HG02642 (cell line): ENCODE measurements around the gene LAMC2.
A peak's percentile ranks its signal among the peaks of the same experiment; 100 is the strongest.

Experiments used
- ATAC-seq: cut with Tn5 transposase; IDR thresholded peaks from one replicate; pipeline ENCODE4 v1.9.1; 2021; ENCODE audit warnings: mild to moderate bottlenecking; ENCODE audit not compliant: unreplicated experiment, poor library complexity

LAMC2 gene

DNA sequence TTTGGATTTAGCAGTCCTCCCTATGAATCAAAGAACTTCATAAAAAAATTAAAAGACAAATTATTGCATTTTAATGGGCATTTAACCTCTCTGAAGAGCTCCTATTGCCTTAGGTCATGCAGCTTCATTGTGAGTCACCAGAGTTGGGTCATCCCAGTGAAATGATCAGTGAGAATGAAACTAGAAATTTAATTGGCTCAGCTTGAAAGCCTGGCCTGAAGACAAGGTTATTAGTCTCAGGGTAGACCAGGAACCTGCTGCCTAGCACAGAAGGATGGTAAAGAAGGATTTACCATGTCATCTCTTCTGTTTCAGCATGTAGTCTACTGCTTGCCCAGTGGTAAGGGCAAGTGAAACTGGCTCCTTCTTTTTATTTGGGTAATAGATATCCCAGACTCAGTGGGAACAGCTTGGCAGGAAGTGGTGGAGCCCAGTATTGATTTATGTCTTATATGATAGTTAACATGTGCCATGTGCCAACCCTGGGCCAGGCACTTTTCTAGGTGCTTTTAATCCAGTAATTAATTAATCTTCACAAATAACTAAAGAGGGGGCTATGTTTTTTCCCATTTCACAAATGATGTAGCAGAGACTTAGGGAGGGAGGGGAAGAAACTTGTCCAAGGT lies 23.6 kb downstream of the LAMC2 start:
- ATAC-seq: peak; percentile 43

- no peak for ATAC-seq
Measured at GRCh38 chr1:183210681-183211080, 24.6 kb downstream of the LAMC2 start.

- no peak for ATAC-seq
Measured at GRCh38 chr1:183212870-183213269, 26.8 kb downstream of the LAMC2 start.

DNA sequence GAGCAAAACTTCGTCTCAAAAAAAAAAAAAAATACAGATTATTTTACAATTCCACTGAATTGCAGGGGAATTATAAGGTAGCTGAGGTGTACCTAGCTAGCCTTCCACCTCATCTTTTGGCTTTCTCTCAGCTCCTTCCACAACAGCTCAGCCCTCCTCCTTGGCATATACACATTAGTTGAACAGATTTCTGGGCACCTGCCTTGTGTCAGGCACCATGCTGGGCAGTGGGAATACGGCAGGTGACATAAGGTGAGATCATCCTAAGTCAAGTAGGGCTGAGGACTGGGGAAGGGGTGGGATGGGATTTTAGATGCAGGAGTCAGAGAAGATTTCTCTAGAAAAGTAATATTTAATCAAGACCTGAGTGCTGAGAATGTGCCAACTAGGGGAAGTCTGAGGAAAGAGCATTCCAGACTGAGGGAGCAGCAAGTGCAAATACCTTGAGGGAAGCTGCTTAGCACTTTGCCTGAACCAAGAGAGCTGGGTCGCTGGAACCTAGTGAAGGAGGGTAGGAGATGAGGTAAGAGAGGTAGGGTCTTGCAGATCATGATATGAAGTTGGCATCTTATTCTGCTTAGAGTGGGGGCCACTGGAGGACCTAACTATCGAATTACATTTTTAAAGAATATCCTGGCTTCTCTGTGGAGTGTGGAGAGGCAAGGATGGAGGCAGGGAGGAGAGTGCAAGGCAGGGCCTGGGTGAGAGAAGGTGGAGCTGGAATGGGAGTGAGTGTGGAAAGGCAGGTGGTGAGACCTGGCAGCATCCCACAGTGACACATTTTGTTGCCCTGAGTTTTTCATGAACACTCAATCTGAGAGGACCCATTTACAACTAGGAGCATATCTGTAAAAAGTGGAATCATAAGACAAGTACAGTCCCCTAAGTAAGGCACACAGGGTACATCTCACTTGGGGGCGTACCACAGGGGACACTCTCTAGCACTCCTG lies 28.2 kb downstream of the LAMC2 start:
- ATAC-seq: no peak

- ATAC-seq: no peak
Measured at GRCh38 chr1:183215076-183215720, 29.1 kb downstream of the LAMC2 start.

GRCh38 chr1:183215936-183216335 lies 29.9 kb downstream of the LAMC2 start:
- no peak for ATAC-seq

- no peak for ATAC-seq
Measured at GRCh38 chr1:183218027-183218618, 32.1 kb downstream of the LAMC2 start.

- ATAC-seq: no peak
Measured at GRCh38 chr1:183218971-183219615, 33.0 kb downstream of the LAMC2 start.

GRCh38 chr1:183219616-183220009 lies 33.5 kb downstream of the LAMC2 start:
- ATAC-seq: no peak

DNA sequence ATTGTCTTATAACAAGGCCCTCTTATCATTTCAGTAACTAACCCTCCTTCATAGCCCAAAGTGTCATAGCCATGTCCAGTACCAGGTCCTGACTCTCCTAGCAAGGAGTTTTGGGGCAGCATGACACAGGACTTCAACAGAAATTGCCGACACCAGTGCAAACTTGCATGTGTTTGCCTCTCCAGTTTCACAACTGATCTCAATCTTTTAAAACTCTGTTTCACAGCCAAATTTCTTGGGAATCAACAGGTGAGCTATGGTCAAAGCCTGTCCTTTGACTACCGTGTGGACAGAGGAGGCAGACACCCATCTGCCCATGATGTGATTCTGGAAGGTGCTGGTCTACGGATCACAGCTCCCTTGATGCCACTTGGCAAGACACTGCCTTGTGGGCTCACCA lies 36.8 kb downstream of the LAMC2 start:
- ATAC-seq: no peak

DNA sequence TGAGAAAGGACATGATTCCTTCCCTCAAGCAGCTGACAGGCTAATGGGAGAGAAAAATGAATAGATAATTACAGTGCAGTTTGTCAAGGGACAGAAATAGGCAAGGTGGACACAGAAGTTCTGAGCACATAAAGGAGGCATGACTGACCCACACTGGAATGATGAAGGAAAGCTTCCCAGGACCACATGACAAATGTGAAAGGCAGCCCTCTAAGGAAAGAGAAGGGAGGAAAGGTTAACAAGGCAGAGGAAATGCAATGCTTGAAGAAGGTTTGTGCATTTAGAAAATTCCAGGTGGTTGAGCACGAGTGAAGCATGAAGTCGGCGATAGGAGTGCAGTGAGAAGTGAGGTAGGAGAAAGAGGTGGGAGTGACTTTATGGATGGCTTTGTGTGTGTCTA lies 37.4 kb downstream of the LAMC2 start:
- ATAC-seq: no peak

GRCh38 chr1:183226361-183226760 lies 40.3 kb downstream of the LAMC2 start:
- no peak for ATAC-seq

GRCh38 chr1:183226963-183227362 lies 40.9 kb downstream of the LAMC2 start:
- no peak for ATAC-seq

DNA sequence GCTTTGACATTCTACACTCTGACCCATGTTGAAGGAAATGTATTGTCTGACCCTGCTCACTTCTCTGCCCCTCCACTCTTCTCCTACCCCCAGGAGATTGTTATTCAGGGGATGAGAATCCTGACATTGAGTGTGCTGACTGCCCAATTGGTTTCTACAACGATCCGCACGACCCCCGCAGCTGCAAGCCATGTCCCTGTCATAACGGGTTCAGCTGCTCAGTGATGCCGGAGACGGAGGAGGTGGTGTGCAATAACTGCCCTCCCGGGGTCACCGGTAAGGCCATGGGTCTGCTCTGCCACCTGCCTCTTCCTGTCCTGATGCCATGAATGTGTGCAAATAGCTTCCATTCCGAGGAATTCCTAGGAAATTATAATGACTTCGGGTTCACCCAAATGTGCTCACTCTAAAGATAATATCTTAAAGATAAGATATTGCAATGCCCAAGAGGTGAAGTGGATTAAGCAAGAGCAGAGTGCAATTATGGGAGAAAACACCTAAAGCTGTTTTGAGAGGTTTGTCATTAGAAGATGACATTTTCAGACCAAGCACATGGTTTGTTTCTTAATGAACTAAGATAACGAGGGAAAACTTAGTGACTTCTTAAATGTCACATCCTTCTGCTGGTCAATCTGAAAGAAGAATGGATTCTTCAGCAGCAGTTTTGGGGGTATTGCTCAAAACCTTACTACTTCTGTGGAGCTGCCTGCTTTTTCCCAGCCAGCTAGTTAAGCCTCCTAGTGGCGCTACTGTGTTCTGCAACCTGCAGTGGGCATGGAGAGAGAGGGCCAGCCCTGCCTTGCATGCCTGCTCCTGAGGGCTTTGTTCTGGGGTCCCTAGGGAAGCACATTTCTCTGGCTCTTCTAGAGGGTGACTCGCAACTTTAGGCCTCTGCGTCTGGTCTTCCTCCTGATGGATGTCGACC lies 41.6 kb downstream of the LAMC2 start:
- ATAC-seq: peak; percentile 59

DNA sequence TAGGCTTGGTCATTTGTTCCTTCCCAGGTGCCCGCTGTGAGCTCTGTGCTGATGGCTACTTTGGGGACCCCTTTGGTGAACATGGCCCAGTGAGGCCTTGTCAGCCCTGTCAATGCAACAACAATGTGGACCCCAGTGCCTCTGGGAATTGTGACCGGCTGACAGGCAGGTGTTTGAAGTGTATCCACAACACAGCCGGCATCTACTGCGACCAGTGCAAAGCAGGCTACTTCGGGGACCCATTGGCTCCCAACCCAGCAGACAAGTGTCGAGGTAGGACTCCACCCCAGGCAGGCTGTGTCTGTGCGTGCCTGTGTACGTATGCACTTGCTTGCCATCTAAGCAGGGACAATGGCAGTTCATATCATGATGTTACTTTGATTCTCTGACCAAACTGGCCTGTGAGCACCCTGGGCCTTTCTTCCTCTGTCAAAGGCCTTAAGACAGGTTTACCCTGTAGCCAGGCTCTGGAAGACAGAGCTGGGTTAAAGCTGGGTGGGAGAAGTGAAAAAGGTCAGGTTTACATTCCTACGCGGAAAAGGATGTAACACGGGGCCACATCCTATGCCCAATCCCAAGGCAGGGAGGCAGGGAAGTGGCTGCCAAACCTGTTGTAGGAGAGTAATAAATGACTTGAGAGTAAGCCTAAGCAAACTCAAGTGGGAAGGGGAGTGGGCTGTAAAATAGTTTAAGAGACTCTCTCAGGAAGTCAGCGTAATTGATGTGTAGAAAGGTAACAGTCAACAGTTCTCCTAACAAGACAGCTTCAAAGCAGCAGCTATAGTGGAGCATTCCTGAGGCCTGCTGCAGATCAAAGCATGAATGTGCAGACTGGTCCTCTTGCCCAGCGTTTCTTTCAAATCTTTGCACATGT lies 42.5 kb downstream of the LAMC2 start:
- ATAC-seq: peak; percentile 13

- no peak for ATAC-seq
Measured at GRCh38 chr1:183230413-183230812, 44.3 kb downstream of the LAMC2 start.

GRCh38 chr1:183231545-183231944 lies 45.5 kb downstream of the LAMC2 start:
- ATAC-seq: no peak

GRCh38 chr1:183233113-183233512 lies 47.0 kb downstream of the LAMC2 start:
- ATAC-seq: no peak
